K562 (cell line): ENCODE data around the gene CEND1. TPM values are rescaled to one million over a fixed set of nuclear protein-coding genes. Genes with fewer than 3 reads are reported as not detected.

Source experiments
- CHD4 ChIP-seq: fragments of 200-600 bp; sonication (generic); IDR thresholded peaks from 3 replicates; pipeline ENCODE4 v1.6.1; 2012; ENCODE audit warnings: low read depth, mild to moderate bottlenecking, mixed read lengths, low read length, inconsistent platforms; ENCODE audit not compliant: insufficient read depth, insufficient replicate concordance, poor library complexity, severe bottlenecking
- ETS1 ChIP-seq: conservative IDR thresholded peaks from 2 replicates; pipeline ENCODE4 v1.6.1; 2011; ENCODE audit warnings: low read depth, mild to moderate bottlenecking, low read length; ENCODE audit not compliant: control insufficient read depth
- FOXJ3 ChIP-seq: sonication (generic); formaldehyde crosslinking; IDR thresholded peaks from 2 replicates; pipeline ENCODE4 v1.4.0; 2020; ENCODE audit warnings: mild to moderate bottlenecking, missing genetic modification reagents
- IFI16 ChIP-seq: fragments of 250-450 bp; sonication (Bioruptor Pico); IDR thresholded peaks from 2 replicates; pipeline ENCODE4 v2.1.2; 2022; ENCODE audit warnings: mild to moderate bottlenecking, inconsistent platforms
- MAFK ChIP-seq: IDR thresholded peaks from 2 replicates; pipeline ENCODE4 v1.6.1; 2011; ENCODE audit warnings: low read length, improper control_type of control experiment
- MGA ChIP-seq: fragments of 450-650 bp; IDR thresholded peaks from 2 replicates; pipeline ENCODE4 v1.6.1; 2016; ENCODE audit warnings: mild to moderate bottlenecking, moderate library complexity
- NCOA2 ChIP-seq, 2 experiments: fragments of 450-650 bp; IDR thresholded peaks; 2 replicates each; pipeline ENCODE4 v1.6.1; 2018; ENCODE audit warnings: mild to moderate bottlenecking in 2 of 2, moderate library complexity in 1 of 2; ENCODE audit not compliant: partially characterized antibody in 2 of 2
- NCOA6 ChIP-seq: fragments of 450-650 bp; IDR thresholded peaks from 2 replicates; pipeline ENCODE4 v1.6.1; 2017; ENCODE audit warnings: mild to moderate bottlenecking
- NELFE ChIP-seq: IDR thresholded peaks from 2 replicates; pipeline ENCODE4 v1.6.1; 2011; ENCODE audit warnings: mild to moderate bottlenecking; ENCODE audit not compliant: insufficient read depth, insufficient read length
- NR1H2 ChIP-seq: sonication (generic); formaldehyde crosslinking; IDR thresholded peaks from 2 replicates; pipeline ENCODE4 v1.4.0; 2020; ENCODE audit warnings: mild to moderate bottlenecking, missing genetic modification reagents
- PCBP1 ChIP-seq: fragments of 200-400 bp; formaldehyde crosslinking; IDR thresholded peaks from 2 replicates; pipeline ENCODE4 v1.6.1; 2018; ENCODE audit warnings: mild to moderate bottlenecking, low read depth, low read length; ENCODE audit not compliant: poor library complexity, severe bottlenecking
- RNF2 ChIP-seq: sonication (generic); IDR thresholded peaks from 2 replicates; pipeline ENCODE4 v1.6.1; 2016
- SMARCB1 ChIP-seq: IDR thresholded peaks from 2 replicates; pipeline ENCODE4 v1.6.1; 2011; ENCODE audit warnings: improper control_type of control experiment, low read depth; ENCODE audit not compliant: insufficient read length
- THRAP3 ChIP-seq: fragments of 450-650 bp; IDR thresholded peaks from 2 replicates; pipeline ENCODE4 v1.6.1; 2016; ENCODE audit warnings: mild to moderate bottlenecking, inconsistent platforms, borderline replicate concordance
- TSC22D4 ChIP-seq: fragments of 450-650 bp; IDR thresholded peaks from 2 replicates; pipeline ENCODE4 v1.6.1; 2016; ENCODE audit warnings: missing genetic modification characterization, missing biosample characterization, control low read depth
- ZBED1 ChIP-seq: IDR thresholded peaks from 2 replicates; pipeline ENCODE4 v1.6.1; 2014
- ZKSCAN1 ChIP-seq: fragments of 150-350 bp; IDR thresholded peaks from 2 replicates; pipeline ENCODE4 v1.6.1; 2016; ENCODE audit warnings: low read depth, low read length
- polyA plus RNA-seq, 8 experiments: library from polyadenylated mRNA; depleted of rRNA in 4 of 8; stranded (reverse) in 5 of 8; unstranded in 3 of 8; fragments of >200 nt; fragmentation: Nextera tagmentation in 2 of 8; fragmentation: Illumina TruSeq in 1 of 8; extraction: Ambion mirVana in 2 of 8; extraction: Trizol in 1 of 8; gene quantifications; 2 replicates each; pipeline versions ENCODE4 v1.2.1 to v1.2.3, GENCODE V29; 2011 to 2014; ENCODE audit warnings: inconsistent platforms in 1 of 8, missing spikeins in 1 of 8
- total RNA-seq, 7 experiments: library from RNA; depleted of rRNA in 6 of 7; stranded (reverse); fragments of >200 nt in 6 of 7; fragmentation: Illumina TruSeq in 2 of 7; extraction: Trizol in 2 of 7; gene quantifications; 2 replicates each; pipeline versions ENCODE4 v1.2.1 to v1.2.3, GENCODE V29; 2011 to 2021; ENCODE audit warnings: low replicate concordance in 1 of 7

CEND1 gene
- total and polyA plus RNA-seq, 9 of the 15 experiments (the other 6 are each of a cell fraction or from before 2014, with no cell fraction given): 0.13 to 0.18 (median 0.16) TPM; not detected in 6

- no peak for TF ChIP-seq NCOA2 (IDR thresholded peaks at IDR 0.05; ENCODE audit: partially characterized antibody in 2 of 2)
- no peak for TF ChIP-seq THRAP3
- no peak for TF ChIP-seq CHD4
- TF ChIP-seq NELFE: peak; percentile 43
- TF ChIP-seq ZKSCAN1: no peak
- no peak for TF ChIP-seq NR1H2 (CRISPR knock-in tag)
- TF ChIP-seq ETS1: peak; percentile 48; the same call in 1 of the 2 replicates
- no peak for TF ChIP-seq IFI16 (CRISPR knock-in tag)
- TF ChIP-seq SMARCB1: no peak
- no peak for TF ChIP-seq FOXJ3 (CRISPR knock-in tag)
- TF ChIP-seq PCBP1: no peak
- no peak for TF ChIP-seq RNF2
- TF ChIP-seq TSC22D4 (tag): no peak
- TF ChIP-seq MAFK: no peak
- no peak; the same call in 1 of the 2 replicates for TF ChIP-seq MGA
- TF ChIP-seq ZBED1: no peak
- TF ChIP-seq NCOA6: no peak
Observed at GRCh38 chr11:819129-819931, 29.4 kb upstream of the CEND1 start (continued).
